Myocyte (in vitro differentiated cells): Measurements from ENCODE around the gene KCTD17. TPM values are rescaled to one million over a fixed set of nuclear protein-coding genes. Genes with fewer than 3 reads are reported as not detected.

Experiments
- DNase-seq: peaks from one replicate; pipeline ENCODE4 v3.0.0-alpha.2; 2012; ENCODE audit warnings: low read depth
- total RNA-seq: library from RNA; depleted of rRNA; stranded (reverse); fragments of >200 nt; gene quantifications from 2 replicates; pipeline ENCODE4 v1.2.3, GENCODE V29; 2014

Gene KCTD17
- total RNA-seq, 1 donor from 2014 or later, result 11.0 TPM

- no peak for DNase-seq
Observed at GRCh38 chr22:37101311-37102066, 49.9 kb downstream of the KCTD17 start.

- no peak for DNase-seq
Observed at GRCh38 chr22:37103151-37103550, 51.6 kb downstream of the KCTD17 start.

GRCh38 chr22:37103656-37104452 is 52.3 kb downstream of the KCTD17 start:
- DNase-seq, result no peak

GRCh38 chr22:37105154-37105553 is 53.6 kb downstream of the KCTD17 start:
- DNase-seq, result no peak

- DNase-seq, result no peak
Observed at GRCh38 chr22:37105990-37106389, 54.4 kb downstream of the KCTD17 start.

GRCh38 chr22:37107816-37108621 is 56.5 kb downstream of the KCTD17 start:
- DNase-seq, result no peak

GRCh38 chr22:37109242-37109917 is 57.8 kb downstream of the KCTD17 start, which contains the start of gene TMPRSS6:
Gene TMPRSS6, minus strand, starts transcription at chr22:37109713. Its CDS starts 6,296 bp downstream, at chr22:37103417.
- DNase-seq, result no peak

- no peak for DNase-seq
Observed at GRCh38 chr22:37111156-37111717, 59.7 kb downstream of the KCTD17 start.

- no peak for DNase-seq
Observed at GRCh38 chr22:37112084-37112728, 60.7 kb downstream of the KCTD17 start.

Other genes with a start within 250 kb of the KCTD17 start
- gene PVALB, start 234.7 kb upstream of the KCTD17 start, total RNA-seq, result 3.3 and 30.7 TPM in 2 replicates
- not detected in 2 replicates for gene NCF4, start 190.7 kb upstream of the KCTD17 start, total RNA-seq
- not detected in 2 replicates for gene CSF2RB, start 138.1 kb upstream of the KCTD17 start, total RNA-seq
- 31.9 and 32.2 TPM in 2 replicates for gene TST, start 32.3 kb upstream of the KCTD17 start, total RNA-seq
- 71.5 and 109 TPM in 2 replicates for gene MPST, start 32.0 kb upstream of the KCTD17 start, total RNA-seq
- not detected in 2 replicates for gene TMPRSS6, start 58.0 kb downstream of the KCTD17 start, total RNA-seq
- not detected in 2 replicates for gene IL2RB, start 98.2 kb downstream of the KCTD17 start, total RNA-seq
- 3.7 and 3.8 TPM in 2 replicates for gene C1QTNF6, start 136.5 kb downstream of the KCTD17 start, total RNA-seq
- not detected in 2 replicates for gene SSTR3, start 160.7 kb downstream of the KCTD17 start, total RNA-seq
- gene RAC2, start 192.5 kb downstream of the KCTD17 start, total RNA-seq, result not detected in 2 replicates
- gene CYTH4, start 230.8 kb downstream of the KCTD17 start, total RNA-seq, result not detected in 2 replicates